Keratinocyte (primary cell): ENCODE data around the gene PPFIA3. TPM values are rescaled to one million over a fixed set of nuclear protein-coding genes. Genes with fewer than 3 reads are reported as not detected.

ENCODE experiments used
- DNase-seq: peaks from one replicate; pipeline ENCODE4 v3.0.0-alpha.2; 2011; ENCODE audit warnings: low read depth, missing footprints, low spot score
- FAIRE-seq: peaks from 2 replicates; lab custom pipeline; 2011; peaks lifted over from hg19 to GRCh38; lab: Jason Lieb, UNC
- H2AFZ ChIP-seq: 2 replicates; pipeline ENCODE4 v1.6.0; 2012; ENCODE audit warnings: low read length, control low read depth, inconsistent platforms; ENCODE audit not compliant: control insufficient read depth
- H3K27ac ChIP-seq: 2 replicates; pipeline ENCODE4 v1.5.1; 2011; ENCODE audit warnings: low read length; ENCODE audit not compliant: control insufficient read depth, insufficient read depth
- H3K27me3 ChIP-seq: 3 replicates; pipeline ENCODE4 v1.6.0; 2011; ENCODE audit warnings: low read length; ENCODE audit not compliant: control insufficient read depth, insufficient read depth; ENCODE audit errors: extremely low read depth
- H3K36me3 ChIP-seq, 2 experiments: 2 replicates in 1 of 2; 3 replicates in 1 of 2; pipeline ENCODE4 v1.5.1; 2011; ENCODE audit warnings: low read length in 2 of 2, mild to moderate bottlenecking in 1 of 2; ENCODE audit not compliant: control insufficient read depth in 2 of 2, insufficient read depth in 2 of 2; ENCODE audit errors: extremely low read depth in 1 of 2
- H3K4me1 ChIP-seq: 3 replicates; pipeline ENCODE4 v1.5.1; 2011; ENCODE audit warnings: low read length; ENCODE audit not compliant: control insufficient read depth, insufficient read depth; ENCODE audit errors: extremely low read depth
- H3K4me2 ChIP-seq: 3 replicates; pipeline ENCODE4 v1.6.0; 2011; ENCODE audit warnings: low read depth, low read length; ENCODE audit not compliant: control insufficient read depth, insufficient read depth; ENCODE audit errors: extremely low read depth
- H3K4me3 ChIP-seq, 3 experiments: fragments of 200-600 bp in 1 of 3; sonication (generic) in 1 of 3; 2 replicates in 2 of 3; 3 replicates in 1 of 3; pipeline ENCODE4 v1.5.1; 2011 to 2016; ENCODE audit warnings: low read length in 3 of 3, mild to moderate bottlenecking in 3 of 3, control low read depth in 2 of 3, inconsistent platforms in 1 of 3, low read depth in 1 of 3, mixed read lengths in 1 of 3, mixed run types in 1 of 3, moderate library complexity in 1 of 3; ENCODE audit not compliant: control insufficient read depth in 2 of 3, insufficient read depth in 2 of 3; ENCODE audit errors: extremely low read depth in 1 of 3
- H3K79me2 ChIP-seq: 2 replicates; pipeline ENCODE4 v1.6.0; 2012; ENCODE audit warnings: low read length; ENCODE audit not compliant: control insufficient read depth, insufficient read depth
- H3K9ac ChIP-seq: 3 replicates; pipeline ENCODE4 v1.6.0; 2011; ENCODE audit warnings: low read length; ENCODE audit not compliant: control insufficient read depth, insufficient read depth; ENCODE audit errors: extremely low read depth
- H3K9me1 ChIP-seq: 3 replicates; pipeline ENCODE4 v1.6.0; 2011; ENCODE audit warnings: low read length; ENCODE audit not compliant: control insufficient read depth, insufficient read depth; ENCODE audit errors: extremely low read depth
- H3K9me3 ChIP-seq: 2 replicates; pipeline ENCODE4 v1.5.1; 2012; ENCODE audit warnings: low read depth, low read length; ENCODE audit not compliant: control insufficient read depth
- H4K20me1 ChIP-seq: 3 replicates; pipeline ENCODE4 v1.6.0; 2011; ENCODE audit warnings: low read length; ENCODE audit not compliant: control insufficient read depth, insufficient read depth; ENCODE audit errors: extremely low read depth
- EZH2 ChIP-seq: IDR thresholded peaks from one replicate; pipeline ENCODE4 v1.6.1; 2012; ENCODE audit warnings: inconsistent platforms, mild to moderate bottlenecking, low read length, moderate library complexity
- dilution Hi-C: fragments of 300-500 bp; cut with MboI; formaldehyde crosslinking; loops from one replicate; pipeline ENCODE4 v1.7.0; 2020; ENCODE audit warnings: low sequenced_read_pairs; ENCODE audit not compliant: extremely low pct_ligation_motif_present
- polyA plus RNA-seq, 5 experiments: library from polyadenylated mRNA; depleted of rRNA in 3 of 5; stranded (reverse) in 3 of 5; stranded (forward) in 1 of 5; unstranded in 1 of 5; fragments of >200 nt; gene quantifications; 1 replicate in 1 of 5; 2 replicates in 3 of 5; 3 replicates in 1 of 5; pipeline versions ENCODE4 v1.2.1 to v1.2.3, GENCODE V29; 2011 to 2012; ENCODE audit warnings: missing spikeins in 2 of 5, low read depth in 1 of 5, low replicate concordance in 1 of 5
- TF ChIP-seq, protein P1 (sequence below), 3 experiments: IDR thresholded peaks in 1 of 3; conservative IDR thresholded peaks in 1 of 3; optimal IDR thresholded peaks in 1 of 3; 2 replicates in 2 of 3; 3 replicates in 1 of 3; pipeline versions ENCODE3 to v1.5.1; 2011; ENCODE audit warnings: low read length in 3 of 3, mild to moderate bottlenecking in 3 of 3, moderate library complexity in 2 of 3, control low read depth in 1 of 3, inconsistent platforms in 1 of 3; ENCODE audit not compliant: insufficient read depth in 2 of 3; ENCODE audit errors: extremely low read depth in 1 of 3

Gene PPFIA3
- polyA plus RNA-seq, 1 donor (not counting 4 experiments of a cell fraction or from before 2014, with no cell fraction given) = 3.0 TPM

DNA sequence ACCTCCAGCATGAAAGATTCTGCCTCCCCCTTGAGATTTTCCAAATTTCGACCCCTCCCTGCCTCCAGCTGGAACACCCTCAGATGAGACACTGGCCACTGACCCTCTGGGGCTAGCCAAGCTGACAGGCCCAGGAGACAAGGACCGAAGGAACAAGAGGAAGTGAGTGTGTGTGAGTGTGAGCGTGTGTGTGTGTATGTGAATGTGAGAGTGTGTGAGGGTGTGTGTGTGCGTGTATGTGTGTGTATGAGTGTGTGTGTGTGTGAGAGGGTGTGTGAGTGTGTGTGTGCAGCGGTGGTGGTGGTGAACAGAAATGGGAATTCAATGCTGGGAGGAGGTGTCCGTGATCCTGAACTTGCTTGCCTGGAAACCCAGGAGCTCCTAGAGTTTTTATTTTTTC, 22.0 kb downstream of the PPFIA3 start:
- Histone ChIP-seq H3K9me1 (no peaks in the 10 kb centered on the region), H2AFZ (no peak overlapping the region), H3K27ac (no peak overlapping the region), H4K20me1 (no peaks in the 10 kb centered on the region), H3K9me3 (no peaks in the 10 kb centered on the region), H3K27me3 (no peaks in the 10 kb centered on the region), H3K36me3 (no peaks in the 10 kb centered on the region), H3K9ac (no peak overlapping the region), H3K79me2 (no peaks in the 10 kb centered on the region), H3K4me3 (no peak overlapping the region), H3K4me1 (no peaks in the 10 kb centered on the region), H3K4me2 (no peak overlapping the region)
- DNase-seq = no peak
- TF ChIP-seq EZH2 = no peak
- TF ChIP-seq, protein P1, sequence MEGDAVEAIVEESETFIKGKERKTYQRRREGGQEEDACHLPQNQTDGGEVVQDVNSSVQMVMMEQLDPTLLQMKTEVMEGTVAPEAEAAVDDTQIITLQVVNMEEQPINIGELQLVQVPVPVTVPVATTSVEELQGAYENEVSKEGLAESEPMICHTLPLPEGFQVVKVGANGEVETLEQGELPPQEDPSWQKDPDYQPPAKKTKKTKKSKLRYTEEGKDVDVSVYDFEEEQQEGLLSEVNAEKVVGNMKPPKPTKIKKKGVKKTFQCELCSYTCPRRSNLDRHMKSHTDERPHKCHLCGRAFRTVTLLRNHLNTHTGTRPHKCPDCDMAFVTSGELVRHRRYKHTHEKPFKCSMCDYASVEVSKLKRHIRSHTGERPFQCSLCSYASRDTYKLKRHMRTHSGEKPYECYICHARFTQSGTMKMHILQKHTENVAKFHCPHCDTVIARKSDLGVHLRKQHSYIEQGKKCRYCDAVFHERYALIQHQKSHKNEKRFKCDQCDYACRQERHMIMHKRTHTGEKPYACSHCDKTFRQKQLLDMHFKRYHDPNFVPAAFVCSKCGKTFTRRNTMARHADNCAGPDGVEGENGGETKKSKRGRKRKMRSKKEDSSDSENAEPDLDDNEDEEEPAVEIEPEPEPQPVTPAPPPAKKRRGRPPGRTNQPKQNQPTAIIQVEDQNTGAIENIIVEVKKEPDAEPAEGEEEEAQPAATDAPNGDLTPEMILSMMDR (optimal IDR thresholded peaks at IDR 0.05 in 1 of 3, IDR thresholded peaks at IDR 0.05 in 1 of 3, conservative IDR thresholded peaks at IDR 0.05 in 1 of 3; ENCODE audit: extremely low read depth in 1 of 3, insufficient read depth in 2 of 3, low read length in 3 of 3) = no peak
- FAIRE-seq = no peak
- dilution Hi-C loops = no loop called here

DNA sequence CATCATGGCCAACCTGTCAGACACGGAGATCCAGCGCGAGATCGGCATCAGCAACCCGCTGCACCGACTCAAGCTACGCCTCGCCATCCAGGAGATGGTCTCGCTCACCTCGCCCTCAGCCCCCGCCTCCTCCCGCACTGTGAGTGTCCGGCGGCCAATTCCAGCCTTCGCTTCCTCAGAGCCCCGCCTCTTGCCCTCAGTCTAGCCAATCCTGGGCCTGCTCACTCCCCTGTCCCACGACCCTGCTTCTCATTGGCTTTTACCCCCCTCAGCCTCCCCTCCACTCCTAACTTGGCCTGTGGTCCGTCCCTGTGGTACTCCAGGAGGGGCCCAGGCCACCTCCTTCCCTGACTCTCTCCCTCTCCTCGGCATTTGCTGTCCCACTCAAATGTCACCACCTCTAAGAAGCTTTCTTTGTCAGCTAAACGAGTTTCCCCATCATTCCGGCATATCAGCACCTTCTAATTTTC, 23.6 kb downstream of the PPFIA3 start:
- Histone ChIP-seq H3K27ac (no peak overlapping the region), H3K9me3 (no peaks in the 10 kb centered on the region), H3K4me2 (peak overlapping the region; percentile 56), H3K4me3 (peak overlapping the region in 2 of 3 experiments; percentile 33 to 61), H3K9ac (no peak overlapping the region), H3K27me3 (no peaks in the 10 kb centered on the region), H3K36me3 (no peaks in the 10 kb centered on the region), H3K4me1 (no peaks in the 10 kb centered on the region), H3K9me1 (no peaks in the 10 kb centered on the region), H4K20me1 (no peaks in the 10 kb centered on the region), H2AFZ (peak overlapping the region; percentile 76), H3K79me2 (no peaks in the 10 kb centered on the region)
- no peak for TF ChIP-seq EZH2
- TF ChIP-seq, protein P1 (optimal IDR thresholded peaks at IDR 0.05 in 1 of 3, IDR thresholded peaks at IDR 0.05 in 1 of 3, conservative IDR thresholded peaks at IDR 0.05 in 1 of 3; ENCODE audit: extremely low read depth in 1 of 3, insufficient read depth in 2 of 3, low read length in 3 of 3) = no peak
- dilution Hi-C loops = no loop called here
- no peak for DNase-seq
- FAIRE-seq = peak; percentile 51
